Neural crest cell (in vitro differentiated cells): Measurements from ENCODE around the gene ZBED1. TPM values are rescaled to one million over a fixed set of nuclear protein-coding genes. Genes with fewer than 3 reads are reported as not detected.
"Not testable (repeated sequence)": the region's sequence is repeated elsewhere in the genome, so short reads cannot be mapped to it uniquely, and the experiment has no call there.

Experiments
- DNase-seq: peaks from one replicate; pipeline ENCODE4 v3.0.0; 2021; ENCODE audit warnings: low read depth, mixed read lengths, low spot score
- H3K27ac Mint-ChIP-seq: one replicate; pipeline ENCODE4 v1.8.0; 2021; ENCODE audit warnings: mild to moderate bottlenecking, mixed read lengths; ENCODE audit not compliant: unreplicated experiment
- H3K27me3 Mint-ChIP-seq: 2 replicates; pipeline ENCODE4 v1.8.0; 2021; ENCODE audit warnings: low read depth, mild to moderate bottlenecking, mixed read lengths
- H3K36me3 Mint-ChIP-seq: 2 replicates; pipeline ENCODE4 v1.8.0; 2021; ENCODE audit warnings: low read depth, mild to moderate bottlenecking, mixed read lengths
- H3K4me1 Mint-ChIP-seq: 2 replicates; pipeline ENCODE4 v1.8.0; 2021; ENCODE audit warnings: mixed read lengths
- H3K4me3 Mint-ChIP-seq: one replicate; pipeline ENCODE4 v1.8.0; 2021; ENCODE audit warnings: mild to moderate bottlenecking, mixed read lengths
- H3K9me3 Mint-ChIP-seq: 2 replicates; pipeline ENCODE4 v1.8.0; 2021; ENCODE audit warnings: mixed read lengths
- CTCF ChIP-seq: fragments of 200-600 bp; sonication (generic); conservative IDR thresholded peaks from 2 replicates; pipeline ENCODE4 v1.5.0; 2021; ENCODE audit warnings: antibody characterized with exemption, mild to moderate bottlenecking
- total RNA-seq: library from RNA; stranded (reverse); gene quantifications from 2 replicates; pipeline ENCODE4 v1.2.1, GENCODE V29; 2021

Gene ZBED1
- total RNA-seq, 1 donor from 2014 or later: 42.0 TPM

DNA sequence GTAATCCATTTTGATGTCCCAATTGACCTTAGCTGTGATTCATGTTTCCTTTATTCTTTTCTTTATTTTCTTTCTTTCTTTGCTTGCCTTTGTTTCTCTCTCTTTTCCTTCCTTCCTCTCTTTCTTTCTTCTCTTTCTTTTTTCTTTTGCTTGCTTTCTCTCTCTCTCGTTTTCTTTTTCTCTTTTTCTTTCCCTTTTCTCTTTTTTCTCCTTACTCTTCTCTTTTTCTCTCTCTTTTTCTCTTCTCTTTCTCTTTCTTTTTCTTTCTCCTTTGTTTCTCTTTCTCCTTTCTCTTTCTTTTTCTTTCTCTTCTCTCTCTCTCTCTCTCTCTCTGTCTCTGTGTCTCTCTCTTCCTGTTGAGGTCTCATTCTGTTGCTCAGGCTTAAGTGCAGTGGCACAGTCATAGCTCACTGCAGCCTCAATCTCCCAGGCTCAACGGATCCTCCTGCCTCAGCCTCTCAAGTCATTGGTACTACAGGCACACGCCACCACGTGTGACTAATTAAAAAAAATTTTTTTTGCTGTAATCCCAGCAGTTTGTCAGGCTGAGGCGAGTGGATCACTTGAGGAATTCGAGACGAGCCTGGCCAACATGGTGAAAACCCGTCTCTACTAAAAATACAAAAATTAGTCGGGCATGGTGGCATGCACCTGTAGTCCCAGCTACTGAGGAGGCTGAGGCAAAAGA is 8.0 kb upstream of the ZBED1 start:
- Mint-ChIP-seq H3K27me3 (no peaks in the 10 kb centered on the region), H3K9me3 (no peaks in the 10 kb centered on the region), H3K36me3 (no peaks in the 10 kb centered on the region), H3K4me1 (peaks cover 11% of the 10 kb centered on the region), H3K27ac (no peak overlapping the region), H3K4me3 (no peak overlapping the region)
- no peak for TF ChIP-seq CTCF
- DNase-seq: no peak

DNA sequence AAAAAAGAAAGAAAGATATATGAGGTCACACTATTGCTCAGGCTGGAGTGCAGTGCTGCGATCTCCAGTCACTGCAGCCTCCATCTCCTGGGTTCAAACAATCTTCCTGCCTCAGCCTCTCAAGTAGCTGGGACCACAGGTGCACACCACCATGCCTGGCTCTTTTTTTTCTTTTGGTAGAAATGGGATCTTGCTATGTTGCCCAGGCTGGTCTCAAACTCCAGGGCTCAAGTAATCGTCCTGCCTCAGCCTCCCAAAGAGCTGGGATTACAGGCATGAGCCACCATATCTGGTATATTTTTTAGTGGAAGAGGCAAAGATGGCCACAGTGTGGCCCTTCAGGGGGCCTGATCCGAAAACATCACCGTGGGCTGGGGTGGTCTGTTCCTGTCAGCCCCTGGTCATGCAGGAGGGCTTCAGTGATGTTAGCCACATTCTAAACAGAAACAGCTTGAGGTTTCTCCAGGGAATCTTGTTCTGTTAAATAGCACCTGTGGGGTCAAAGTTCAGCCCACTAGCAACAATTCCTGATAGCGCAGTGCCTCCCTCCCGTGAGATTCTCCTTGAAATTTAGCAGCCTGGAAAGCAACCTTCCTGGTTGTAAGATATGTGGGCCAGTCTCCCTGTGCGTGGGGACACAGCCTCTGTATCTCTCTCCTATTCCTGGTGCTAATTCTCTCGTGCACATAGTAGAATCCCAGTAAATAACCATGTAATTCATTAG is 7.3 kb upstream of the ZBED1 start:
- H3K36me3 Mint-ChIP-seq: no peaks in the 10 kb centered on the region
- no peaks in the 10 kb centered on the region for H3K9me3 Mint-ChIP-seq
- TF ChIP-seq CTCF: no peak
- H3K27ac Mint-ChIP-seq: no peak overlapping the region
- H3K4me3 Mint-ChIP-seq: no peak overlapping the region
- no peak for DNase-seq
- peaks cover 11% of the 10 kb centered on the region for H3K4me1 Mint-ChIP-seq
- no peaks in the 10 kb centered on the region for H3K27me3 Mint-ChIP-seq

DNA sequence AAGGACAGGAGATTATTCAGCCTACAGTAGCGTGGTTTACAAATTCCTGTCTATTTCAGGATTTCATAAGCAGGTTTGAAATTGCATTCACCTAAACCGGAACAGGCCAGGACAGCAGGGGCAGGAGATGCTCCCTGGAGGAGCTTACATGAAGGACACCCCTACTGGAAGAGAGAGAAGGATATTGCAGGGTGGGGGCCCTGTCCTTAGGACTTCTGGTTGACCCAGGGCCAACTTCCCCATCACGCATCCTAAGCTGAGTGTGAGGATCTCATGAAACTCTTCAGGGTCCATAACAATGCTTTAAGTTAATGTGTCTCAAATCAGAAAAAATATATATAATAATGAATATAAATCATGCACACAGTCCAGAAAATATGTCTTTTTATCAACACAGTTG is 6.4 kb upstream of the ZBED1 start:
- Mint-ChIP-seq H3K27me3 (no peaks in the 10 kb centered on the region), H3K4me3 (no peak overlapping the region), H3K36me3 (no peaks in the 10 kb centered on the region), H3K27ac (no peak overlapping the region), H3K9me3 (no peaks in the 10 kb centered on the region), H3K4me1 (peaks cover 11% of the 10 kb centered on the region)
- no peak for TF ChIP-seq CTCF
- no peak for DNase-seq

GRCh38 chrX:2505341-2505740 is 4.6 kb upstream of the ZBED1 start:
- H3K27me3 Mint-ChIP-seq, H3K9me3 Mint-ChIP-seq, H3K27ac Mint-ChIP-seq: not testable (repeated sequence)

DNA sequence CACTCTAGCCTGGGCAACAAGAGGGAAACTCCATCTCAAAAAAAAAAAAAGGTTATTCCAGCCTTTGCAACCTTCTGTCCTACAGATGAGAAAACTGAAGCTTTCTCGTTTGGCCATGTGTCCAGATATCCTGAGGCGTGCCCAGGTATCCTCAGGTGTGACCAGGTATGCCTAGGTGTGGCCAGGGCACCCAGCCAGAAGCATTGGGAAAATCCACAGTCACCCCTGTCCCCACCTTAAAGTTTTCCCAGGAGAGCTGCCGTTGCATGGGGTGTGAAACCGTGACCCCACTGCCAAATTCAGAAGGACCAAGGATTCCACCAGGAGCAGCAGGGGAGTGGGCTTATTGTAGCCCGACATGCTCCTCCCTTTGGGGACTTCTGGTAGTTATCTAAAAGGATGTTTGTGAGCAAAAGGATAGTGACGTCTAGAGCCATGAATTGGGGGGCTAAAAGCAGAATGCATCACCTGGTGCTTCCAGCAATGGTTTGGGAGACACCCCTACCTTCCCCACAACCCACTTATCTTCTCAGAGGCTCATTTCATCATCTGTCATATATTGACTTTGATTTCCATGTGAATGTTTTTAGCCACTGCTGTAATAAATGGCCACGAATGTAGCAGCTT is 4.0 kb upstream of the ZBED1 start:
- no peak overlapping the region for H3K27ac Mint-ChIP-seq
- H3K36me3 Mint-ChIP-seq: no peaks in the 10 kb centered on the region
- no peak for TF ChIP-seq CTCF
- no peaks in the 10 kb centered on the region for H3K27me3 Mint-ChIP-seq
- H3K9me3 Mint-ChIP-seq: no peaks in the 10 kb centered on the region
- H3K4me3 Mint-ChIP-seq: peak overlapping the region; percentile 44
- DNase-seq: no peak
- H3K4me1 Mint-ChIP-seq: peaks cover 10% of the 10 kb centered on the region

More at GRCh38 chrX:2505341-2505740, 4.6 kb upstream of the ZBED1 start:
- DNase-seq, H3K36me3 Mint-ChIP-seq: not testable (repeated sequence)
- peak overlapping the region; percentile 44 for H3K4me3 Mint-ChIP-seq
- H3K4me1 Mint-ChIP-seq: peaks cover 11% of the 10 kb centered on the region
